ENCODE results near the gene DAGLA. TPM values are rescaled to one million over a fixed set of nuclear protein-coding genes. Genes with fewer than 3 reads are reported as not detected.

Gene DAGLA
- total RNA-seq, 1 experiment from 2014 or later, result 0.98 TPM

GRCh38 chr11:61713906-61714305 is 33.7 kb downstream of the DAGLA start:
- no peak for DNase-seq (ENCODE audit: low read depth, low spot score)
- in situ Hi-C loops (cut with HindIII; ENCODE audit: low pct_unique_long_range_greater_than_20kb, low sequenced_read_pairs), result no loop called here

GRCh38 chr11:61714316-61714715 is 34.1 kb downstream of the DAGLA start:
- DNase-seq (ENCODE audit: low read depth, low spot score), result no peak
- in situ Hi-C loops (cut with HindIII; ENCODE audit: low pct_unique_long_range_greater_than_20kb, low sequenced_read_pairs), result no loop called here

GRCh38 chr11:61714916-61715315 is 34.7 kb downstream of the DAGLA start:
- in situ Hi-C loops (cut with HindIII; ENCODE audit: low pct_unique_long_range_greater_than_20kb, low sequenced_read_pairs), result no loop called here
- DNase-seq (ENCODE audit: low read depth, low spot score), result no peak

GRCh38 chr11:61715867-61716266 is 35.7 kb downstream of the DAGLA start:
- in situ Hi-C loops (cut with HindIII; ENCODE audit: low pct_unique_long_range_greater_than_20kb, low sequenced_read_pairs), result no loop called here
- DNase-seq (ENCODE audit: low read depth, low spot score), result no peak

- DNase-seq (ENCODE audit: low read depth, low spot score), result no peak
- in situ Hi-C loops (cut with HindIII; ENCODE audit: low pct_unique_long_range_greater_than_20kb, low sequenced_read_pairs), result no loop called here
Measured at GRCh38 chr11:61716478-61717285, 36.5 kb downstream of the DAGLA start.

GRCh38 chr11:61717286-61718033 is 37.3 kb downstream of the DAGLA start:
- no peak for DNase-seq (ENCODE audit: low read depth, low spot score)
- in situ Hi-C loops (cut with HindIII; ENCODE audit: low pct_unique_long_range_greater_than_20kb, low sequenced_read_pairs), result no loop called here

DNA sequence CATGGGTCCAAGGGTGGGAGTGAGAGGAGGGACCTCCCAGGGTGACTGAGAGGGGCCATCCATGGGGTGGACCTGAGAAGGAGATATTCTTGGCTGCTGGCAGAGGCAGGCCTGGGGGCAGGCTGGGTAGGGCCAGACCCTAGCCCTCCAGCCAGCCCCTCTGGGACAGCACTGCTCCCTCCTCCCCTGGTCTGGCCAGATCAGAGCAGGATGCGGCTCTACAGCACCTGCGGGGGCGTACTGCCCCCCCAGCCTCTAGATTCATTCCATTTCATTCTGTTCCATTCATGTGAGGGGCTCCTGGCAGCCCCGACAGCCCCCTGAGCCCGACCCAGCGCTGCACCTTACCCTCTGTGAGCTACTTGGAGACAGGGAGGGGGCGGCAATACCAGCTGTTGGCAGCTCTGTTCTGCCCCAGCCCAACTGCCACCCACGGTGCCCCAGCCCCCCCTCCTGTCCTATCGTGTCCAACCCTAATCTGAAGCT is 37.9 kb downstream of the DAGLA start:
- in situ Hi-C loops (cut with HindIII; ENCODE audit: low pct_unique_long_range_greater_than_20kb, low sequenced_read_pairs), result no loop called here
- DNase-seq (ENCODE audit: low read depth, low spot score), result no peak

DNA sequence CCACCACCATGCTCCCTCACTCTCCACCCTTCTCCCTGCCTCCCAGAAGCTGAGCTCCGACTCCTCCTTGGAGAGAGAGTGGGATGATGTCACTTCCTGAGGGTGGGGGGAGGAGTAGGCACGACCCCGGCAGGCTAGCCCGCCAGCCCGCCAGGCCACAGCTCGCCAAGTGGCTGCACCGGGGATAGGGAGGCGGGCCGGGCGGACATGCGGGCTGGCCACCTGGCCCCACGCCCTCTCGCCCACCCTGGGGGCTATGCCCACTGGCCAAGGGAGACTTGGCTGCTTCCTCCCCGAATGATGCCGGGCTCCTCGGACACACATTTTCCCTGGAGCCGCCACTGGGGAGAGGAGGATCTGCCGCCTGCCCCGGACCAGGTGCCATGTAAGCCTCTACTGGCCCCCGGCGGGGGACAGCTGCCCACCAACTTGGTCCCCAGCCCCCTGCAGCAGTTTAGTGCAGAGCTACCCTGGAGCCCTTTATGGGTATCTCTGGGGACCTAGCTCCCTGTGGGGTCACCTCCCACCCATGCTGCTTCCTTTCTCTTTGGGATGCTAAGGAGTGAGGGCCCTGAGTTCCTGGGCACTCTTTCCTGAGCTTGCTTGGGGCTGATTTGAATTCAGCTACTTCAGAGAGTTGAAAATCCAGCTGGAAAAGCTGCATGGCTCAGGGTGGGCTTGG is 38.6 kb downstream of the DAGLA start:
- in situ Hi-C loops (cut with HindIII; ENCODE audit: low pct_unique_long_range_greater_than_20kb, low sequenced_read_pairs), result no loop called here
- no peak for DNase-seq (ENCODE audit: low read depth, low spot score)

GRCh38 chr11:61719978-61720377 is 39.8 kb downstream of the DAGLA start:
- DNase-seq (ENCODE audit: low read depth, low spot score), result no peak
- in situ Hi-C loops (cut with HindIII; ENCODE audit: low pct_unique_long_range_greater_than_20kb, low sequenced_read_pairs), result no loop called here

GRCh38 chr11:61720597-61720996 is 40.4 kb downstream of the DAGLA start:
- DNase-seq (ENCODE audit: low read depth, low spot score), result no peak
- in situ Hi-C loops (cut with HindIII; ENCODE audit: low pct_unique_long_range_greater_than_20kb, low sequenced_read_pairs), result no loop called here

DNA sequence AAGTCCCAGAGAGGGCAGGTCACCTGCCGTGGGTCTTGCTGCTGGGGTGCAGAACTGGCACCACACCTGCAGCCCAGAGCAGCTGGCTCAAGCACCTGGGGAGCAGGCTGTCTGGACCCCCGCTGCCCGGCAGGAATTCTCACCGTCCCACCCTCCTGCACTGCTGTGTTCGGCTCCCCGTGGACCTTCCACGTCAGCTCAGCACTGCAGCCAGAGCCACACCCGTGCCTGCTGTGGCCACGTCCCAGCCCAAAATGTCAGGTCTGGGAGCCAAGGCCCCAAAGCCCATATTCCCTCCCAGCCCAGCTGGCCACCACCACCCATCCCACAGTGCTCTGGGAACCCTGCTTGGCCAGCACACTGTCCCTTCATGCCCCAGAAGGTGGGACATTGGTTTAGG is 44.2 kb downstream of the DAGLA start:
- in situ Hi-C loops (cut with HindIII; ENCODE audit: low pct_unique_long_range_greater_than_20kb, low sequenced_read_pairs), result no loop called here
- no peak for DNase-seq (ENCODE audit: low read depth, low spot score)

GRCh38 chr11:61725781-61726231 is 45.6 kb downstream of the DAGLA start:
- no peak for DNase-seq (ENCODE audit: low read depth, low spot score)
- in situ Hi-C loops (cut with HindIII; ENCODE audit: low pct_unique_long_range_greater_than_20kb, low sequenced_read_pairs), result no loop called here

DNA sequence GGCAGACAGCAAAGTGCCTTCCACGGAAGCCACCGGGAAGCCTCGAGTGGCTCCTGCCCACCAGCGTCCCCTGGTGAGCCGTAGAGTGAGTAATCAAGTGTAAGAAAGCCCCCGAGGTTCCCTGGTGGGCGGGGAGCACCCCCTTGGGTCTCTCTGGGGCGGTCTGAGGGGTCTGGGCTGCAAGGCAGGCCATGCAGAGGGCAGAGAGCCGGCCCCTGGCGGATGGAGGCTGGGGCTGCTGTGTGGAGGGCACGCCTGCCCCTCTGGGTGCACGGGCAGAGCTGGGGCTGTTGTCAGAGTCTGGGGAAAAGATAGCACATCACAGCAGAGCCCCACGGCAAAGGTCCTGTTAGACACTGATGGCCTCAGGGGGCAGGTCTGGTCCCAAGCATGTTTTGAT is 46.6 kb downstream of the DAGLA start:
- in situ Hi-C loops (cut with HindIII; ENCODE audit: low pct_unique_long_range_greater_than_20kb, low sequenced_read_pairs), result no loop called here

DNA sequence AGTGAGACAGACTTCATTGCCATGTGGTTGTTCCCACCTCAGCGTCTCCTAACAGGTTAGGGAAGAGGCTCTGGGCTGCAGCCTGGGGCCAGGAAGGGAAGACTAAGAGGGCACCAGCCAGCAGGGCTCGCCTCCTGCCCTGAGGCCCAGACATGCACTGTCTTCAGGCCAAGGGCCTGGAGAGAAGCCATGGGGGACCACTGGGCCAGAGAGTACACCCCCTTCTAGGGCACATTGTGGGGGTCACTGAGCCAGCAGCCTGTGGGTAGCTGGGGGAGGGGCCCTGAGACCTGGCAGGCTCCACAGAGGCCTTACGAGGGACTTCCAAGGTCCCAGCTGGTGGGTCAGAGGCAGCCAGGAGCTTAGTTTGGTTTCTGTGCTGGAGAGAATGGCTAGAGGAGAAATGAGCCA is 47.2 kb downstream of the DAGLA start:
- in situ Hi-C loops (cut with HindIII; ENCODE audit: low pct_unique_long_range_greater_than_20kb, low sequenced_read_pairs), result no loop called here
- DNase-seq (ENCODE audit: low read depth, low spot score), result no peak

More for the DNA sequence above, 46.6 kb downstream of the DAGLA start:
- no peak for DNase-seq (ENCODE audit: low read depth, low spot score)

DNA sequence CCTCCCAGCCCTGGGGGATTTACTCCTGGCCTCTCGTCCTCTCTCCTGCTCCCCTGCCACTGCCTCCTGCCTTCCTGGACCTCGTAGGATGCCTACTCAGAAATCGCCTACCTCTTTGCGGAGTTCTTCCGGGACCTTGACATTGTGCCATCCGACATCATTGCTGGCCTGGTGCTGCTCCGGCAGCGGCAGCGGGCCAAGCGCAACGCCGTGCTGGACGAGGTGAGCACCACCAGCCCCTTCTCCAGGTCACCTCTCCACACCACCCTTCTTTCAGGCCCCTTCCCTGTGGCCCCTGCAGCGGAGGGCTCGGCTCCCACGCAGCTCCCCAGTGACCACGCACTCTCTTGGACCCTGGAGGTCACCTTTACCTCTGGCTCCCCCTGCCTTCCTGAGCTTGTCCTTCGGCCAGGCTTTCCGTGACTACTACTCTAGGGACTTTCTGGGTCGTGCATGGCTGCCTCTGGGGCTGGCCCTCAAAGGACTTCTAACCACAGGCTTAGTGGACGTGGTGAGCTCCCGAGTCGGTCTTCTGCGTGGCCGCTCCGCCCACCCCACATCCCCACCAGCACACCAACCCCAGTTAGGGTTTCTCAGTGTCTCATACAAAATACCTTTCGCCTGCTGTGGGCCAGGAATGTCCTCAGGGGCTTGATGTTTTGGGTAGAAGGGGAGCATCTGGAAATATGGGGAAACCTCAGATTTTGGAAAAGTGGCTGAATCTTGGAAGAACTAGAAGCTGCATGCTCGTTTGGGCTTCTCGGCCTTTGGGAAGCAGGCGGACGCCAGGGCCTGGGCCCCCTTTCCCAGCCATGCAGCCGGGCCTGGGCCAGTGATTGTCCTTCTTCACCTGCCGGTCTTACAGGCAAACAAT is 48.1 kb downstream of the DAGLA start:
- in situ Hi-C loops (cut with HindIII; ENCODE audit: low pct_unique_long_range_greater_than_20kb, low sequenced_read_pairs), result no loop called here
- DNase-seq (ENCODE audit: low read depth, low spot score), result no peak

DNA sequence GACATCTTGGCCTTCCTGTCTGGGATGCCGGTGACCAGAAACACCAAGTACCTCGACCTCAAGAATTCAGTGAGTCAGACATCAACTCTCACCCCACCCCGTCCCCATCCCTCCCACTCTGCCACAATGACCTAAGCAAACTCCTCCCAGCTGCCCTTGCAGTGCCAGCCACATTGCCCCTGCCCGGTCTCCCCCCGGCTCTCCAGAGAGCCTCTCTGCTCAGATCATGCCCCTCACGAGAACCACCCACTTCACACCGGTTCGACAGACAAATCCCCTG is 48.7 kb downstream of the DAGLA start:
- in situ Hi-C loops (cut with HindIII; ENCODE audit: low pct_unique_long_range_greater_than_20kb, low sequenced_read_pairs), result no loop called here
- DNase-seq (ENCODE audit: low read depth, low spot score), result no peak

- in situ Hi-C loops (cut with HindIII; ENCODE audit: low pct_unique_long_range_greater_than_20kb, low sequenced_read_pairs), result no loop called here
- DNase-seq (ENCODE audit: low read depth, low spot score), result no peak
Measured at GRCh38 chr11:61730240-61730994, 50.2 kb downstream of the DAGLA start.

Data from SK-MEL-5 (cell line).